ENCODE results near the gene ACTR3C.

The ACTR3C gene

GRCh38 chr7:150337179-150337578 is 13.8 kb upstream of the ACTR3C start:
- no peak for DNase-seq (ENCODE audit: extremely low read depth, low read depth)
- TF ChIP-seq, protein P1, sequence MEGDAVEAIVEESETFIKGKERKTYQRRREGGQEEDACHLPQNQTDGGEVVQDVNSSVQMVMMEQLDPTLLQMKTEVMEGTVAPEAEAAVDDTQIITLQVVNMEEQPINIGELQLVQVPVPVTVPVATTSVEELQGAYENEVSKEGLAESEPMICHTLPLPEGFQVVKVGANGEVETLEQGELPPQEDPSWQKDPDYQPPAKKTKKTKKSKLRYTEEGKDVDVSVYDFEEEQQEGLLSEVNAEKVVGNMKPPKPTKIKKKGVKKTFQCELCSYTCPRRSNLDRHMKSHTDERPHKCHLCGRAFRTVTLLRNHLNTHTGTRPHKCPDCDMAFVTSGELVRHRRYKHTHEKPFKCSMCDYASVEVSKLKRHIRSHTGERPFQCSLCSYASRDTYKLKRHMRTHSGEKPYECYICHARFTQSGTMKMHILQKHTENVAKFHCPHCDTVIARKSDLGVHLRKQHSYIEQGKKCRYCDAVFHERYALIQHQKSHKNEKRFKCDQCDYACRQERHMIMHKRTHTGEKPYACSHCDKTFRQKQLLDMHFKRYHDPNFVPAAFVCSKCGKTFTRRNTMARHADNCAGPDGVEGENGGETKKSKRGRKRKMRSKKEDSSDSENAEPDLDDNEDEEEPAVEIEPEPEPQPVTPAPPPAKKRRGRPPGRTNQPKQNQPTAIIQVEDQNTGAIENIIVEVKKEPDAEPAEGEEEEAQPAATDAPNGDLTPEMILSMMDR (IDR thresholded peaks at IDR 0.05; ENCODE audit: low read depth, low read length, missing control alignments) = no peak
- H3K4me3 ChIP-seq (replicated peaks; ENCODE audit: low read depth, low read length) = no peak overlapping the region

- TF ChIP-seq, protein P1 (IDR thresholded peaks at IDR 0.05; ENCODE audit: low read depth, low read length, missing control alignments) = no peak
- DNase-seq (ENCODE audit: extremely low read depth, low read depth) = no peak
- H3K4me3 ChIP-seq (replicated peaks; ENCODE audit: low read depth, low read length) = no peak overlapping the region
These were observed 13.4 kb upstream of the ACTR3C start for GRCh38 chr7:150336746-150337145.

DNA sequence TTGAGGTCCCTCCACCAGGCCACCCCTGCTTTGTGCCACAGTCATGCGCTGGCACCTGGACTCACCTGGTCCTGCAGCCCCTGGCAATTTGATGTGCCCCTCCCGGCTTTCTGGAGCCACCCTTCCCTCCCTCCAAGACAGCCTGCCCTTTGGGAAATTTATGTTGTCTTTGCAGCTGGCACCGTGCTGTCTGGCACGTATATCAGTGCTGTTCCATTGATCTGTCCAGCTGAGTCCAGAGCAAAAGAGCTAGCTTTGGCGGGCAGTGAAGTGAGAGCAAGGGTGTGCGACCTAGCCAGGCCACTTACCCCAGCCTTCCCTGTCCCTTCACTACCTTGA is 12.4 kb upstream of the ACTR3C start:
- TF ChIP-seq, protein P1 (IDR thresholded peaks at IDR 0.05; ENCODE audit: low read depth, low read length, missing control alignments) = no peak
- no peak overlapping the region for H3K4me3 ChIP-seq (replicated peaks; ENCODE audit: low read depth, low read length)
- no peak for DNase-seq (ENCODE audit: extremely low read depth, low read depth)

- H3K4me3 ChIP-seq (replicated peaks; ENCODE audit: low read depth, low read length) = no peak overlapping the region
- no peak for DNase-seq (ENCODE audit: extremely low read depth, low read depth)
- TF ChIP-seq, protein P1 (IDR thresholded peaks at IDR 0.05; ENCODE audit: low read depth, low read length, missing control alignments) = no peak
These were observed 11.9 kb upstream of the ACTR3C start for GRCh38 chr7:150335108-150335773.

GRCh38 chr7:150334108-150334507 is 10.8 kb upstream of the ACTR3C start:
- DNase-seq (ENCODE audit: extremely low read depth, low read depth) = no peak
- no peak overlapping the region for H3K4me3 ChIP-seq (replicated peaks; ENCODE audit: low read depth, low read length)
- TF ChIP-seq, protein P1 (IDR thresholded peaks at IDR 0.05; ENCODE audit: low read depth, low read length, missing control alignments) = no peak

GRCh38 chr7:150333659-150334058 is 10.3 kb upstream of the ACTR3C start:
- TF ChIP-seq, protein P1 (IDR thresholded peaks at IDR 0.05; ENCODE audit: low read depth, low read length, missing control alignments) = no peak
- DNase-seq (ENCODE audit: extremely low read depth, low read depth) = no peak
- H3K4me3 ChIP-seq (replicated peaks; ENCODE audit: low read depth, low read length) = no peak overlapping the region
